HepG2 (cell line): ENCODE results near the gene STK17A. TPM values are rescaled to one million over a fixed set of nuclear protein-coding genes. Genes with fewer than 3 reads are reported as not detected.

Experiments used
- CAMTA2 ChIP-seq: sonication (generic); formaldehyde crosslinking; IDR thresholded peaks from 2 replicates; pipeline ENCODE4 v1.4.0; 2020; ENCODE audit warnings: mild to moderate bottlenecking, missing genetic modification reagents, borderline replicate concordance
- EHMT2 ChIP-seq: fragments of 200-600 bp; sonication (generic); IDR thresholded peaks from 2 replicates; pipeline ENCODE4 v1.7.0; 2017; ENCODE audit warnings: antibody characterized with exemption, low read depth, low read length, borderline replicate concordance
- HMG20A ChIP-seq: IDR thresholded peaks from 2 replicates; pipeline ENCODE4 v1.6.1; 2016; ENCODE audit warnings: borderline replicate concordance
- HOXD1 ChIP-seq: sonication (generic); formaldehyde crosslinking; IDR thresholded peaks from 2 replicates; pipeline ENCODE4 v1.5.0; 2020; ENCODE audit warnings: missing genetic modification reagents
- MAF1 ChIP-seq: sonication (generic); formaldehyde crosslinking; IDR thresholded peaks from 2 replicates; pipeline ENCODE4 v1.5.0; 2020; ENCODE audit warnings: missing genetic modification reagents, borderline replicate concordance
- MED1 ChIP-seq: sonication (generic); formaldehyde crosslinking; IDR thresholded peaks from 2 replicates; pipeline ENCODE4 v1.4.0; 2020; ENCODE audit warnings: missing genetic modification reagents
- NCOA2 ChIP-seq: sonication (generic); formaldehyde crosslinking; IDR thresholded peaks from 2 replicates; pipeline ENCODE4 v1.8.0; 2022; ENCODE audit warnings: inconsistent platforms
- NR2F2 ChIP-seq: IDR thresholded peaks from 2 replicates; pipeline ENCODE4 v1.6.1; 2012; ENCODE audit warnings: low read depth, inconsistent platforms, borderline replicate concordance
- POLR2AphosphoS2 ChIP-seq: IDR thresholded peaks from 2 replicates; pipeline ENCODE4 v1.6.1; 2011; ENCODE audit warnings: low read depth, low read length, improper control_type of control experiment
- POLR2AphosphoS5 ChIP-seq: IDR thresholded peaks from 2 replicates; pipeline ENCODE4 v1.6.1; 2012; ENCODE audit warnings: low read depth, low read length
- PRMT3 ChIP-seq: sonication (generic); formaldehyde crosslinking; IDR thresholded peaks from 2 replicates; pipeline ENCODE4 v1.8.1; 2022; ENCODE audit warnings: low read depth, mild to moderate bottlenecking, moderate library complexity, missing genetic modification reagents, borderline replicate concordance
- RXRA ChIP-seq: sonication (generic); formaldehyde crosslinking; IDR thresholded peaks from 2 replicates; pipeline ENCODE4 v1.5.1; 2020; ENCODE audit warnings: missing genetic modification reagents
- RXRB ChIP-seq: IDR thresholded peaks from 2 replicates; pipeline ENCODE4 v1.6.1; 2016; ENCODE audit warnings: borderline replicate concordance, missing genetic modification reagents, missing compliant biosample characterization
- SP140L ChIP-seq: sonication (generic); formaldehyde crosslinking; IDR thresholded peaks from 2 replicates; pipeline ENCODE4 v1.4.0; 2020; ENCODE audit warnings: missing genetic modification reagents, borderline replicate concordance
- TBX2 ChIP-seq: sonication (generic); formaldehyde crosslinking; IDR thresholded peaks from 2 replicates; pipeline ENCODE4 v1.5.0; 2020; ENCODE audit warnings: missing genetic modification reagents, mild to moderate bottlenecking, borderline replicate concordance
- TGIF2 ChIP-seq: IDR thresholded peaks from 2 replicates; pipeline ENCODE4 v1.6.1; 2016; ENCODE audit warnings: control low read depth, missing compliant biosample characterization
- YEATS4 ChIP-seq: sonication (generic); formaldehyde crosslinking; IDR thresholded peaks from 2 replicates; pipeline ENCODE4 v1.4.0; 2020; ENCODE audit warnings: missing genetic modification reagents, borderline replicate concordance
- ZMYM2 ChIP-seq: sonication (generic); formaldehyde crosslinking; IDR thresholded peaks from 2 replicates; pipeline ENCODE4 v1.8.0; 2022; ENCODE audit warnings: mild to moderate bottlenecking, missing genetic modification reagents
- ZNF12 ChIP-seq: sonication (generic); formaldehyde crosslinking; IDR thresholded peaks from 2 replicates; pipeline ENCODE4 v1.5.0; 2020; ENCODE audit warnings: missing genetic modification reagents
- ZNF335 ChIP-seq: sonication (generic); formaldehyde crosslinking; IDR thresholded peaks from 2 replicates; pipeline ENCODE4 v1.4.0; 2020; ENCODE audit warnings: missing genetic modification reagents
- ZNF672 ChIP-seq: sonication (generic); formaldehyde crosslinking; IDR thresholded peaks from 2 replicates; pipeline ENCODE4 v1.8.1; 2022; ENCODE audit warnings: missing genetic modification reagents
- polyA plus RNA-seq, 8 experiments: library from polyadenylated mRNA; depleted of rRNA in 3 of 8; stranded (reverse) in 7 of 8; unstranded in 1 of 8; fragments of >200 nt; fragmentation: Illumina TruSeq in 4 of 8; extraction: Trizol in 4 of 8; gene quantifications; 2 replicates each; pipeline versions ENCODE4 v1.2.1 to v1.2.3, GENCODE V29; 2011 to 2016; ENCODE audit warnings: low read depth in 4 of 8, missing spikeins in 1 of 8, mixed read lengths in 1 of 8; ENCODE audit not compliant: insufficient read depth in 1 of 8
- total RNA-seq, 5 experiments: library from RNA; depleted of rRNA; stranded (reverse); fragments of >200 nt; fragmentation: Illumina TruSeq; extraction: Trizol; gene quantifications; 2 replicates each; pipeline ENCODE4 v1.2.3, GENCODE V29; 2016; ENCODE audit warnings: low read depth in 1 of 5
- TF ChIP-seq, protein P1 (sequence below): sonication (generic); formaldehyde crosslinking; IDR thresholded peaks from 2 replicates; pipeline ENCODE4 v1.5.1; 2020; ENCODE audit warnings: missing genetic modification reagents, mild to moderate bottlenecking, borderline replicate concordance
- TF ChIP-seq, protein P2 (sequence below): sonication (generic); formaldehyde crosslinking; IDR thresholded peaks from 2 replicates; pipeline ENCODE4 v1.5.1; 2020; ENCODE audit warnings: mild to moderate bottlenecking, missing genetic modification reagents, borderline replicate concordance

The STK17A gene
- total and polyA plus RNA-seq, 2 of the 13 experiments (the other 11 are each of a cell fraction or from before 2014, with no cell fraction given), result 18.6 to 24.3 TPM

DNA sequence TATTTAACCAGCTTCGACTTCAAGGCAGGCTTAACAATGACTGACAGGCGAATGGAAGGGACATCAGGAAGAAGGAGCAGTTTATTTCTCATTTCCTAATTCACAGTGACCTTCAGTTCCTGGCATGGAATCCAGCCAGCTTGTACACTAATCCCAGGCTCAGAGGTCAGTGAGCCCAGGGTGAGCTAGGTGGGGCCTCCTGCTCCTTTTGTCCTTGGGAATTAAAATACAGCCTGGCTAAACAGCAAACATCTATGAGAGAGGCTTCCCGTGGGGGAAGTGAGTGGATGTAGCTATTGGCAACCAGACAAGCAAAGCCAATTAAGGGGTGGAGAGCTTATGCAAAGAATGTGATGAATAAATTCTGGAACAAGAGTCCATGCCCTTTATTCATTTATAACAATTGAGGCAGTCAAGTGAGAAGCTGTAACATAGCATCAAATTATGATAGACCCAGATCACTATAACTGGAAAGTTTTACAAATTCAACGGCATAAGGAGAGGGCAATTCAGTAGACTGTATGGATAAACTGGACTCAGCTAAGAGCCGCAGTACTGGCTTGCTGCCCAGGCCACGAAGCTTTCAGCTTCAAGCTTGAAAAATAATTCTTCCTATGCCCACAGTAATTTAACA, 57.1 kb downstream of the STK17A start (continued):
- TF ChIP-seq POLR2AphosphoS2, result peak; percentile 48; the same call in 1 of the 2 replicates
- TF ChIP-seq NR2F2, result peak; percentile 82
- TF ChIP-seq TGIF2 (CRISPR knock-in tag), result no peak
- no peak for TF ChIP-seq CAMTA2
- TF ChIP-seq NCOA2 (CRISPR knock-in tag), result peak; percentile 92
- no peak for TF ChIP-seq SP140L (CRISPR knock-in tag)
- peak; percentile 39; the same call in 1 of the 2 replicates for TF ChIP-seq EHMT2
- TF ChIP-seq, protein P1, sequence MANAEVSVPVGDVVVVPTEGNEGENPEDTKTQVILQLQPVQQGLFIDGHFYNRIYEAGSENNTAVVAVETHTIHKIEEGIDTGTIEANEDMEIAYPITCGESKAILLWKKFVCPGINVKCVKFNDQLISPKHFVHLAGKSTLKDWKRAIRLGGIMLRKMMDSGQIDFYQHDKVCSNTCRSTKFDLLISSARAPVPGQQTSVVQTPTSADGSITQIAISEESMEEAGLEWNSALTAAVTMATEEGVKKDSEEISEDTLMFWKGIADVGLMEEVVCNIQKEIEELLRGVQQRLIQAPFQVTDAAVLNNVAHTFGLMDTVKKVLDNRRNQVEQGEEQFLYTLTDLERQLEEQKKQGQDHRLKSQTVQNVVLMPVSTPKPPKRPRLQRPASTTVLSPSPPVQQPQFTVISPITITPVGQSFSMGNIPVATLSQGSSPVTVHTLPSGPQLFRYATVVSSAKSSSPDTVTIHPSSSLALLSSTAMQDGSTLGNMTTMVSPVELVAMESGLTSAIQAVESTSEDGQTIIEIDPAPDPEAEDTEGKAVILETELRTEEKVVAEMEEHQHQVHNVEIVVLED (CRISPR knock-in tag), result peak; percentile 45; the same call in 1 of the 2 replicates
- 0 out of 2 replicates have a peak, but pooled peaks have one; percentile 32 for TF ChIP-seq PRMT3
- no peak for TF ChIP-seq ZNF672 (CRISPR knock-in tag)
- peak; percentile 57; the same call in 1 of the 2 replicates for TF ChIP-seq YEATS4 (CRISPR knock-in tag)
- peak; percentile 40; the same call in 1 of the 2 replicates for TF ChIP-seq ZNF335 (CRISPR knock-in tag)
- TF ChIP-seq MAF1 (CRISPR knock-in tag), result no peak
- TF ChIP-seq ZNF12 (CRISPR knock-in tag), result 0 out of 2 replicates have a peak, but pooled peaks have one; percentile 35
- TF ChIP-seq POLR2AphosphoS5, result no peak
- TF ChIP-seq HMG20A (CRISPR knock-in tag), result peak; percentile 87
- TF ChIP-seq HOXD1 (CRISPR knock-in tag), result peak; percentile 54; the same call in 1 of the 2 replicates
- TF ChIP-seq RXRB (CRISPR knock-in tag), result peak; percentile 93
- peak; percentile 96 for TF ChIP-seq MED1 (CRISPR knock-in tag)
- TF ChIP-seq RXRA (CRISPR knock-in tag), result peak; percentile 77; the same call in 1 of the 2 replicates
- peak; percentile 93 for TF ChIP-seq TBX2 (CRISPR knock-in tag)
- peak; percentile 90 for TF ChIP-seq ZMYM2
- TF ChIP-seq, protein P2, sequence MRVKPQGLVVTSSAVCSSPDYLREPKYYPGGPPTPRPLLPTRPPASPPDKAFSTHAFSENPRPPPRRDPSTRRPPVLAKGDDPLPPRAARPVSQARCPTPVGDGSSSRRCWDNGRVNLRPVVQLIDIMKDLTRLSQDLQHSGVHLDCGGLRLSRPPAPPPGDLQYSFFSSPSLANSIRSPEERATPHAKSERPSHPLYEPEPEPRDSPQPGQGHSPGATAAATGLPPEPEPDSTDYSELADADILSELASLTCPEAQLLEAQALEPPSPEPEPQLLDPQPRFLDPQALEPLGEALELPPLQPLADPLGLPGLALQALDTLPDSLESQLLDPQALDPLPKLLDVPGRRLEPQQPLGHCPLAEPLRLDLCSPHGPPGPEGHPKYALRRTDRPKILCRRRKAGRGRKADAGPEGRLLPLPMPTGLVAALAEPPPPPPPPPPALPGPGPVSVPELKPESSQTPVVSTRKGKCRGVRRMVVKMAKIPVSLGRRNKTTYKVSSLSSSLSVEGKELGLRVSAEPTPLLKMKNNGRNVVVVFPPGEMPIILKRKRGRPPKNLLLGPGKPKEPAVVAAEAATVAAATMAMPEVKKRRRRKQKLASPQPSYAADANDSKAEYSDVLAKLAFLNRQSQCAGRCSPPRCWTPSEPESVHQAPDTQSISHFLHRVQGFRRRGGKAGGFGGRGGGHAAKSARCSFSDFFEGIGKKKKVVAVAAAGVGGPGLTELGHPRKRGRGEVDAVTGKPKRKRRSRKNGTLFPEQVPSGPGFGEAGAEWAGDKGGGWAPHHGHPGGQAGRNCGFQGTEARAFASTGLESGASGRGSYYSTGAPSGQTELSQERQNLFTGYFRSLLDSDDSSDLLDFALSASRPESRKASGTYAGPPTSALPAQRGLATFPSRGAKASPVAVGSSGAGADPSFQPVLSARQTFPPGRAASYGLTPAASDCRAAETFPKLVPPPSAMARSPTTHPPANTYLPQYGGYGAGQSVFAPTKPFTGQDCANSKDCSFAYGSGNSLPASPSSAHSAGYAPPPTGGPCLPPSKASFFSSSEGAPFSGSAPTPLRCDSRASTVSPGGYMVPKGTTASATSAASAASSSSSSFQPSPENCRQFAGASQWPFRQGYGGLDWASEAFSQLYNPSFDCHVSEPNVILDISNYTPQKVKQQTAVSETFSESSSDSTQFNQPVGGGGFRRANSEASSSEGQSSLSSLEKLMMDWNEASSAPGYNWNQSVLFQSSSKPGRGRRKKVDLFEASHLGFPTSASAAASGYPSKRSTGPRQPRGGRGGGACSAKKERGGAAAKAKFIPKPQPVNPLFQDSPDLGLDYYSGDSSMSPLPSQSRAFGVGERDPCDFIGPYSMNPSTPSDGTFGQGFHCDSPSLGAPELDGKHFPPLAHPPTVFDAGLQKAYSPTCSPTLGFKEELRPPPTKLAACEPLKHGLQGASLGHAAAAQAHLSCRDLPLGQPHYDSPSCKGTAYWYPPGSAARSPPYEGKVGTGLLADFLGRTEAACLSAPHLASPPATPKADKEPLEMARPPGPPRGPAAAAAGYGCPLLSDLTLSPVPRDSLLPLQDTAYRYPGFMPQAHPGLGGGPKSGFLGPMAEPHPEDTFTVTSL (CRISPR knock-in tag), result peak; percentile 94; the same call in 1 of the 2 replicates
